Germinal center (tissue), 1 donor: Measurements from ENCODE around the gene IL1R1.

Experiments
- DNase-seq: peaks from one replicate; pipeline ENCODE4 v3.0.0; 2012; ENCODE audit warnings: mixed read lengths, low spot score

Gene IL1R1

DNA sequence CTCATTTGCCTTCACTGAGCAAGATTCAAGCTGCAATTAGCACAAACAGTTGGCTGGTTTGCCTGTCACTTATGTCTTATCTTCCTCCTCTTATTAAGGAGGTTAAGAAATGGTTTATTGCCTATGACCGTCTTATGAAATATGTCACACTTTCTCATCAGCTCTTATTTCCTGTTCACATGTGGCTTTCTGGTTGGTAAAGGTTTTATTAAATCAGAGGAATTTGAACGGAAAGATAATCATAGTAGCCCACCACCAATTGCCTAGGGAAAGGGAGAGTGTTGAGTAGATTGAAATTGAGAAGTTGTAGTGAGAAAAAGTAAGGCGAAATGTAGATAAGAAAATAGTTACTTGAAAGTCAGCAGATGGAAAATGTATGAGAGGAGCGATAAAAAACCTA is 4.2 kb upstream of the IL1R1 start:
- DNase-seq, result no peak

DNA sequence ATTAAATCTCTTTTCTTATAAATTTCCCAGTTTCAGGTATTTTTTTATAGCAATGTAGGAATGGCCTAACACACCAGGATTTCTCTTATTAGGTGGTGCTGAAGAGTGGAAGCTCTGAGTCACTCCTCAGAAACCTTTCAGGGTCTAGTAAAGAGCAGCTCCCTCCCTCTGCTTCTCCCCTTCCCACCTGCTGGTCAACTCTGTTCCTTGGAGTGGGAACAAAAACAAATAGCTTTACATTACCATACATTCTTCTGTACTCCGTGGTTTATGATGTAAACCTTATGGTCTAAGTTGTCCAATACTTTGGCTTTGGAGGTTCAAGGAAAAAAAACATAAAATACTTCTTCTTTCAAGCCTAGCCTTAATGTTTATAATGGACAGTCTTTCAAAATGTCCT is 2.7 kb upstream of the IL1R1 start:
- DNase-seq, result no peak

DNA sequence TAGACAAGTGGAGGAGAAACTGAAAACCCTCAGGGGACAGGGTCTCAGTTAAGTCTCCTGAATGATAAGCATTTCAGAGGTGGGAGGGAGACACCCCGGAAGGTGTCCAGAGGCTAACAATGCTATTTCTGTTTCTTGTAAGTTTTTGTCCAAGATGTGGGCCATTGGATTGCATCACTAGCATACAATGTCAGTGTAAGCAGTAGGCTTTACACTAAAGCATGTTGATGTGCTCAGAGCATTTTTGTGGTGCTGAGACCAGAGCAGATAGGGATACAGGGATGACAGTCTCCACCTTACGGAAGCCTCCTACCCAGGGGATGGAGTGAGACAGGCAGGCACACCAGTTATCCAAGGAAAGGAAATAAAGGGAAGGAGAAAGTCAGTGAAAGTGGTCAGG is 2.2 kb upstream of the IL1R1 start:
- no peak for DNase-seq

DNA sequence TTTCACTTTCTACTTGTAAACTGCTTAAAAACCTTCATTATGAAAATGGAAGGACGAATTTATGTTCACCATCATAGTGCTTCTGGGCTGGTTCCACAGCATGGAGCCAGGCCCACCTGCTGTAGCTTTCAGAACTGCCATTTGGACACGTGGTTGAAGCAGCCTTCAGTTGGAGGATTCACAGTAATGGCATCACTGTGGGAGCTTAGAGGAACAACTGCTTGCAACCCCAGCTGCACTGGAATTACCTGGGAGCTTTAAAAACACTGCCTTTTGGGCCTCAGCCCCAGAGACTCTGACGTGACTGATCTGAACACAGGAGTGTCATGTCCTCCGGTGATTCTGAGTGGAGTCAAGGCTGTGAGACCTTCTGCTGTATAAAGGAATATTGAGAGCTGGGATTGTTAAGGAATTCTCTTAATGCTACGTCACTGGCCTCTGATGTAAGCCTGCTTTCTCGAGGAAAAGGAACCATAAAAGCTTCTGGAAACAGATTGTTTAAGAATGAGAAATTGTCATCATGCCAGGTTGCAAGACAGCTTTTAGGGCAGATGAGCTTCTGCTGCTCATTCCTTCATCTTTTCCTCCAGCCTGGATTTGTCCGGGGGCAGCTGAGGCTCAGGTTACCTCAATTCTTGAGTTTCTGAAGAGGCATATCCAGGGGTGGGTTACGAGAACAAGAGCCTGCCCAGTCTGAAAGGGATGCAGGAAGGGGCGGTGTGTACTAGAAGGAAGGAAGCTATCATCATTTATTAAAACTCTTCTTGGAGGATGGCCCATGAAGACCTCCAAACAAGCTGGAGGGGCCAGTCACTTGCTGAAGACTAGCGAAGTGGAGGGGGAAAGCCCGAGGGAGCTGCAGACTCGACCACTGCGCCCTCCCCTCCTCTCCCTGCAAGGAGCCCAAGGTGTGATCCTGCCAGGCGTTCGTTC is 1.3 kb upstream of the IL1R1 start:
- no peak for DNase-seq

GRCh38 chr2:102142829-102143449 is 393 bp downstream of the IL1R1 start:
- no peak for DNase-seq

DNA sequence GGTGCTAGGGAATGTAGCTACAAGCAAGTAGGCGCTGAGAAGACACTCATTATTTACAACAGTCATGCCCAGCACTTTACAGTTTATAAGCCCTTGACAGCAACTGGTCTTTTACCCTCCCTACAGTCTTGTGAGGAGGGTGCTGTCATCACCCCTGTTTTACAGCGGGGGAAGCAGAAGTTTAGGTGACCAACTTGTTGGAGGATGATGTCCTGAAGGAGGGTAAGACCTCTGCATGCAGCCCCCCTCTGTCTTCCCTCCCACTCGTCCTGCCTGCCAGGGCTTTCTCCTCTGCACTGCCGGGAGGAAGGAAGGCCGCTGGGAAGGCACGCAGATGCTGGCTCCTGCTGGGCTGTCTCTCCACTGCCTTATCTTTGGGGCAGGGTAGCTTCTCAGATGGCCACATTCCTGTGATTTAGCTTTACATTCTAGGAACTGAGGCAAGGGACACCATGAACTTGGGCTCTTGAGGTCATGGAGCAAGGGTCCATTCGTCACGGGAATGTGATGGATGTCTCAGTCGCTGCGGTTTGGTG is 972 bp downstream of the IL1R1 start:
- no peak for DNase-seq

- no peak for DNase-seq
These were observed 1.6 kb downstream of the IL1R1 start for GRCh38 chr2:102144128-102144527.

DNA sequence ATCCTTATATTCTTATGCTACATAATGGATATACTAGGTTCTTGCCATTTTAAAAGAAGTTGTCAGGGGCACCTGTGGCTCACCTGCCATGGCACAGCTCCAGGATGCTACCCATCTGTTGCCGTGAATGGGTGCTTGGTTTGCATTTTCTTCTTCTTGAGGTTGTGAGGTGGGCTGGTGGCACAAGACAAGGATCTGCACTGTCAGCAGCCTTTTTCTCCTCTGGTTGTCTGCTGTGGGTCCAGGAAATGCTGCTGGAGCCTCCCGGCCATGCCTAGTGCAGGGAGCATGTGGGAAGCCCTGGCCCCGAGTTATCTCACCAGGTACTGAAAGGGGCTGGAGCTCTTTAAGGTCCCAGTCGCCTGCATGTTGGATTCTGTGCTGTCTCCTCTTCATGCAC is 2.6 kb downstream of the IL1R1 start:
- DNase-seq, result no peak

- DNase-seq, result no peak
These were observed 3.4 kb downstream of the IL1R1 start for GRCh38 chr2:102145934-102146333.

GRCh38 chr2:102147935-102148334 is 5.4 kb downstream of the IL1R1 start:
- no peak for DNase-seq

GRCh38 chr2:102149243-102149642 is 6.7 kb downstream of the IL1R1 start:
- DNase-seq, result no peak

DNA sequence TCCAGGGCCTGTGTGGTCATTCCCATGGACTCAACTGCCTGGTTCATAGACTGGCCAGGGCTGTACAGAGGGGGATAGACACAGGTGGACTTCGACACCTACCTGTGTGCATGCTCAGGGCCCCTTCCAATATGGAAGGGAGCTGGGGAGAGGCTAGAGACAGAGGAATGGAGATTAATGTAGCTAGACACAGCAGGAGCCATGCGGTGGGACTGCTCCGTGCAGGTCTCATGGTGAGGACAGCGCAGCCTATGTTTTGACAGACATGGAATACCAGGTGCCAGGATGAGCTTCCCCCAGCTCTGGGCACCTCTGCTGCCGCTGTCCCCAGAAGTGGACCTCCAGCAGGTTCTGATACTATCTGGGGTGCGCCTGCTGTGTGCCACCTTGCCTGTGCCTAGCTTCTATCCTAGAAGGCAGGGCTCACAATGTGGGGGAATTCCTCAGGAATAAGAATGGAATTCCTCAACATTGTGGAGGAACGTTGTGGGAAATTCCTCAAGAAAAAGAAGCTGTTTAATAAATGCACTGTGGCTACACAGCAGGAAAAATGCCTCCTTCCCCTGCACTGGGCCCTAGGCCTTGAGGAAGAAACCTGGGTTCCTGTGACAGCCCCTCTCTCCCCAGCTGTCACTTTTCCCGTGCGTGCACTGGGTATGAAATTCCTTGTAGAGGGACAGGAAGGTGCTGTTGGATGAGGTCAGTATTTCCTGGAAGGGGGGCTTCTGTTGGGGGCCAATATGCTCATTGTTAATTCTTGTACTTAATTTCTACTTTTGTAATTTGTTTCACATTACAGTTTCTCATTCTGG is 7.3 kb downstream of the IL1R1 start:
- DNase-seq, result no peak

DNA sequence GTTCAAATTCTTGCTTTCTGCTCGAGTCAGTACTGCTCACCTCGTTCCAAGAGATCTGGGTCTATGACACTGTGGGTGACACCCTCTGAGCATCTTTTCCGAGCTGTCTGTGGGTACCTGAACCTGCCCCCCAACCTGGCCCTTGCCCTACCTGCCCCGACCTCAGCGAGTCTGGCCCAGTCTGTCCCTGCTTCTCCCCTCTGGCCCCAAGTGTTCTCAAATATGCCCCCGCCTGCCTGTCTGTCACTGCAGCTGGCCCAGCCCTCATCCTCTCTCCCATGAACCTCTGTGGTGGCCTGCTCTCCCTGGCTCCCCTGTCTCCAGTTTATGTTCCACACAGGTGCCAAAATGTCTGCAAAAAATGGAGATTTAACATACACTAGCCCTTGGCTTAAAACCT is 11.8 kb downstream of the IL1R1 start:
- no peak for DNase-seq

DNA sequence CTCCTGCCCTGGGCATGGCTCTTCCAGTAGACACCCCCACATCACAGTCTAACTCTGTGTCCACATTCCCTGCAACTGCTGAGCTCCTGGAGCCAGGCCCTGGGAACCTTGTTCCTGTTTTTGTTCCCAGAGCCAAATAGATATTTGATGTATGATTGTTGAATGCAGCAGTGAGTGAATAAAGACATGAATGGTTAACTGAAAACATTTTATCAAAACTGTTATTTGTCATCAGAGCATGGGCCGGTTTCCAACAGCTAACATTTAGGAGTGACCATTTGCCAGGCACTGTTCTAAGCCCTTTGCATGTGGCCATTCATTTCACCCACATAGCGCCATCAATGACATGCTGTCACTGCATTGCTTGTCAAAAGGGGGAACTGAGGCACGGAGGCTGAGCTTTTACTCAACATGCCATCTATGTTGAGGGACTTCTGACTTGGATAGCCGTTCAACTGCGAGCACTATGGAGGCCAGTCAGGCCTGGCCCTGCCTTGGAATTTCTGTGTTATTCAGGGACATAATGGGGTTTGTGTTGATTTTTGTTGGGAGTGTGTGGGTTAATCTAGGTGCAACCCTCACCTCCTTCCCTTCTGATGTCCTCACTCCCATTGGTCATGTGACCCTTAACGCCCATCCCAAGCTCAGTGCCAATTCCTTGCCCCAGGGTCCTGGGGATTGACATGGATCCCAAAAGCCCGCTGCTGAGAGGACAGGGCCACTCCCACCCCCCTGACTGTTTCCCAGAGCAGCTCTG is 12.6 kb downstream of the IL1R1 start:
- DNase-seq, result no peak

DNA sequence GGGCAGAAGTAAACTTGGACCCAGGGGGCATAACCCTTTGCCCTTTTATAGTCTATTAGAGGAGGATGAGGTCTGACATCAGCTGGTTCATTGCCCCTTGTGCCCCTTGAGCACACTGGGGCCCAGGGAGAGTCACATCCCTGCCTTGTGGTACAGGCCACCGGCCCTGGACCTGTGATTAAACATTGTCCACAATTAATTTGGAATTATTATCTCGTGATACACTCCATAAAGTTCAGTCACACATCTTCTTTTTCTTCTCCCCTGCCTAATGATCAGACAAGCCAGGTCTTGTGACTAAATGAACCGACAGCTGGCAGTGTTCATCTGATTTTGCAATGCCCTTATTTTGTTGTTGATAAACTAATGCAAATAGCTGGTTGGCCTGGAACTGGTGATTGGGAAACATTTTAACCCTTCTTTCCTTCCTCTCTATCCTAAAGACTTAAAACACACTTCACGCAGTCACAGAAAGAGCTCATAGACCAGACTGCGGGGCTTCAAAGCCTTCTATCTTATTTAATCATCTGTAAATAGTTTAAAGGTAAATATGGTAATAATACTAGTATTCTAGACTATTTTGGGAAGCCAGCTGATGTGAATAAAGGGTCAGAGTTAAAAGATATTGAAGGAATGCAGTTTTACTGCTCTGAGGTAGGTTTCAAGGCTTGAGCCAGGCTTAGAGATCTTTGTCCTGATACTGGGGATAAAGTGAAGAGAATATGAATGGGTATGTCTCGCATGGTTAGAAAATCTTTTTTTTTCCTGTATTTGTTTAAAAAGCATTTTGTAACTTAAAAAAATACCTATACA is 13.4 kb downstream of the IL1R1 start:
- DNase-seq, result no peak

DNA sequence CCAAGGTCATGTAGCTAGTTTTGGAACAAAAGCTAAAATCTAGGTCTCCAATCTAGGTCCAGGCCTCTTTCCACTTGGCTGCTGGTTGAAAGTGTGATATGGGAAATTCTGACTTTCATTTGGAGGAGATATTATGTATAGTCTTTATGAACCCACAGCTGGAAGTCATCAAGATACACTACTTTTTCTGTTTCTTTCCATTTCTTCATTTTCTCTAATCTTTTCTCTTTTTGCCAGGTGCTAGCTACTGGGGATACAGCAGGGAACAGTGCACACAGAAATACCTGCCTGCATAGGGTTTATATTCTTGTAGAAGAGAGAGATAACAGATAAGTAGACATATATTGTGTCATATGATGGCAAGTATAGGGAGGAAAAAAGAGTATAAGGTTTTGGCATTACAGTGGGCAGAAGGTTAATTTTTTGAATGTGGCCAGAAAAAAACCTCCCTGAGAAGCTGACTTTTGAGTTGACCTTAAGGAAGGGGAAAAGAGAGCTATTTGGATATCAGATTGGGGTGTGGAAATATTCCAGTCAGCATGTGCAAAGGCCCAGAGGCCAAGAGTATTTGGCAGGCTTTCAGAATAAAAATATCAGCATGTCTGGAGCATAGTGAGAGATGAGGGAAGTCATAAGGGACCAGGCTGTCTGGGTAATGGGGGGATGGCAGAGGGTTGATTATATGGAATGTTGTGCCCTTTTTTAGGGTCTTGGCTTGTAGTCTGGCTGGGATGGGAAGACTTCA is 15.6 kb downstream of the IL1R1 start:
- no peak for DNase-seq

DNA sequence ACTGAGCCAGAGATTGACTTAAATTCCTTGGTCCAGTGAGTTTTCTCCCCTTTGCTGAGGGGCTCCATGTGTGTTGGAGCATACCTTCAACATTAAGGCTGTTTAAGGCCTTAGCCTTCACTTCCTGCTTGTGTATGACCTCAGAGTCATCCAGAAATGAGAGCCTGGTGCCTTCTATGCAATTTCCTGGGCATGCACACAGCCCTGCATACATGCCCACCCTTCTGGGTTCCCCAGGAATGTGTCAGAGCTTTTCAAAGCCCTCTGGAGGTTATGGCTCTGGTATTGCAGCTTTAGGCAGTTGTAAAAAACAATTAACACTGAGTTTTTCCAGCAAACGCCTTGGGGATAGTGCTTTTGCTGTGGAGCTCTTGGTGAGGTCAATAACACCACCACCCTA is 16.7 kb downstream of the IL1R1 start:
- DNase-seq, result no peak

DNA sequence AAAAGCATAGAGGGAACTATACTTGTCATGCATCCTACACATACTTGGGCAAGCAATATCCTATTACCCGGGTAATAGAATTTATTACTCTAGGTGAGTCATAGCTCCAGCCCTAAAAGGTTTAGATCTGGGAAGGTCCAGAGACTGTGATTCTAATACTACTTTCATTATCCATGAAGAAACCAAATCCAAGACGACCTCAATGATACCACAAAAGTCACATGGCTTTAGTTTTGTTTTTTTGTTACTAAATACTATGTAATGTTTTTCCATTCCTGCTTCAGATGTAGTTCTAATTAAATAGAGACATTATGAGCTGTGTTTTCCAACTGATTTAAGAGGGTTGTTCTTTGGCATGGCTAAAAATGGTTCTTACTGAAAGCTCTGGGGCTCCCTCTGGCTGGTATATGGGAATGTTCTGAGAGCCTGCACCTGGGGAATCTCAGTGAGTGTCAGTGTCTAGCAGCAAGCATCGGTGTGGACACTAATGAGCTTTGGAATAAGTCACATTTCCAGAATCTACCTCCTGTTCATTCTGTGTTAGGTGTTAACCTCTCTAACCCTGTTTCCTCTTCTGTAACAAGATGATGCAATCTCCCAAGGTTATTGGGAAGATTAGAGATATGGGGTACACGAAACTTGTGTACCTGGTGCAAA is 23.8 kb downstream of the IL1R1 start:
- DNase-seq, result no peak

GRCh38 chr2:102168026-102168771 is 25.7 kb downstream of the IL1R1 start:
- DNase-seq, result no peak
